Measurements from ENCODE around the gene ELK1.

ELK1 gene

GRCh38 chrX:47648376-47648775 is 2.0 kb downstream of the ELK1 start:
- peak overlapping the region; percentile 77; the same call in 1 of the 2 replicates for H3K4me3 ChIP-seq

DNA sequence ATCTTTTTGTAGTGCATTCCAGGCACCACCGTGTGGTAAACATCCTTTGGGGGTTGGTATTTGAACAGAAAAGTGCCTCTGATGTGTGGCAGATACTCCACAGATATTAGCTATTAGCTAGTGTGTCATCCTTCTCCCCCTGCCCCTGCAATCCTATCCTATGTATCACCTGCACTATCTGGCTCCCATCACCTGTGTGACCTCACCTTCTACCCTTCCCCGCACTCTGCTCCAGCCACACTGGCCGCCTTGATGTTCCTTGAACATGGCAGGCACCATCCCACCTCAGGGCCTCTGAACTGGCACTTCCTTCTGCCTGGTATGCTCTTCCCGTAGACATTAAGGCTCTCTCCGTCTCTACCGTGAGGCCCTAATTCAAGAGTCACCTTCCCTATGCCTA is 3.7 kb downstream of the ELK1 start:
- H3K4me3 ChIP-seq, result no peak overlapping the region
- H4K20me1 ChIP-seq, result peaks cover 60% of the 10 kb centered on the region
- peaks cover 17% of the 10 kb centered on the region for H3K36me3 ChIP-seq
- no peak overlapping the region for H3K9ac ChIP-seq
- no peak overlapping the region for H3K27ac ChIP-seq
- no peak overlapping the region for H3K4me2 ChIP-seq
- TF ChIP-seq Cebpa-rat (IDR thresholded peaks at IDR 0.05), result no peak
- no peaks in the 10 kb centered on the region for H3K9me3 ChIP-seq
- peaks cover 47% of the 10 kb centered on the region for H3K27me3 ChIP-seq
- peaks cover 33% of the 10 kb centered on the region for H3K4me1 ChIP-seq

More at GRCh38 chrX:47648376-47648775, 2.0 kb downstream of the ELK1 start:
- Histone ChIP-seq H3K27me3 (peaks cover 54% of the 10 kb centered on the region), H3K9ac (no peak overlapping the region), H3K4me2 (peak overlapping the region; percentile 85), H3K4me1 (peaks cover 33% of the 10 kb centered on the region), H3K36me3 (peaks cover 13% of the 10 kb centered on the region), H3K9me3 (no peaks in the 10 kb centered on the region), H3K27ac (no peak overlapping the region), H4K20me1 (peaks cover 57% of the 10 kb centered on the region)
- no peak for TF ChIP-seq Cebpa-rat (IDR thresholded peaks at IDR 0.05)

DNA sequence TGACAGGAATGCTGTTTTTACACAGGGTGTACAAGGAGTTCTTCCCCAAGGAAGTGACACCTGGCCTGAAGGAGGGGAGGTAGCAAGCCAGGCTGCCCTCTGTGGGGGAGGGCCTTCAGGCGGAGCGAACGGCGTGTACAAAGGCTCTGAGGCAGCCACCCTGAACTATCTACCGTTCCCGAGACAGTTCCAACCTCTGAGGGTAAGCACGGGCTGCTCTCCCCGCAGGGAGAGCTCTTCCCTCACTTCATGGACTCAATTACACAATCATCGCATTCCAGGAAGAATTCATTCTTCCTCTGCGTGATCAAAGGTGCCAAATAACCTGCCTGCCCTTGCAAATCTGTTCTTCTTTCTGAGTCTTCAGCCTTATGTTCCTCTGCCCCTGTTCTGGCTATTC is 4.8 kb downstream of the ELK1 start:
- H3K9ac ChIP-seq, result no peak overlapping the region
- TF ChIP-seq Cebpa-rat (IDR thresholded peaks at IDR 0.05), result no peak
- H3K9me3 ChIP-seq, result peaks cover 3% of the 10 kb centered on the region
- H3K4me2 ChIP-seq, result no peak overlapping the region
- H3K36me3 ChIP-seq, result peaks cover 28% of the 10 kb centered on the region
- H4K20me1 ChIP-seq, result peaks cover 66% of the 10 kb centered on the region
- H3K27ac ChIP-seq, result no peak overlapping the region
- peaks cover 27% of the 10 kb centered on the region for H3K4me1 ChIP-seq
- no peak overlapping the region for H3K4me3 ChIP-seq
- H3K27me3 ChIP-seq, result peaks cover 47% of the 10 kb centered on the region

DNA sequence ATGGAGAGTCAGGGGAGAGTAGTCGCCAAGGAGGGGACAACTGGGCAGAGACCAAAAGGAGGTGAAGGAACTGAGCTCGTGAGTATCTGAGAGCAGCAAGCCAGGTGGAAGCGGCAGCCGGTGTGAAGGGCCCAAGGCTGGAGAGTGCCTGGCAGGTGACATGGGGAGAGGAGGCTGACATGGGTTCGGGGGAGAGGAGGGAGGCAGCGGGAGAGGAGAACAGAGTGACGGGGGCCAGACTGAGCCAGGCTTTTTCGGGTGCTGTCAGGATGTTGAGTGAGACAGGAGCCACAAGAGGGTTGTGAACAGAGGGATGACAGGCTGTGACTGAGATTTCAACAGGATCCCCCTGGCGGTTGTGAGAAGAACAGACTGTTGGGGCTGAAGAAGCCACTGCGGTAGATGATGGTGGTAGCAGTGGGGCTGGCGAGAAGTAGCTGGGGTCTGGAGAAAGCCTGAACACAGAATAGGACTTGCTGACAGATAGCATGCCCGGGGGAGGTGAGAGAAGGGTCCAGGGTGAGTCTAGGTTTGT is 5.7 kb downstream of the ELK1 start:
- no peak for TF ChIP-seq Cebpa-rat (IDR thresholded peaks at IDR 0.05)
- H4K20me1 ChIP-seq, result peaks cover 66% of the 10 kb centered on the region
- H3K4me3 ChIP-seq, result no peak overlapping the region
- H3K9ac ChIP-seq, result no peak overlapping the region
- no peak overlapping the region for H3K4me2 ChIP-seq
- peaks cover 12% of the 10 kb centered on the region for H3K9me3 ChIP-seq
- peaks cover 27% of the 10 kb centered on the region for H3K4me1 ChIP-seq
- H3K27me3 ChIP-seq, result peaks cover 47% of the 10 kb centered on the region
- H3K36me3 ChIP-seq, result peaks cover 37% of the 10 kb centered on the region
- H3K27ac ChIP-seq, result no peak overlapping the region

DNA sequence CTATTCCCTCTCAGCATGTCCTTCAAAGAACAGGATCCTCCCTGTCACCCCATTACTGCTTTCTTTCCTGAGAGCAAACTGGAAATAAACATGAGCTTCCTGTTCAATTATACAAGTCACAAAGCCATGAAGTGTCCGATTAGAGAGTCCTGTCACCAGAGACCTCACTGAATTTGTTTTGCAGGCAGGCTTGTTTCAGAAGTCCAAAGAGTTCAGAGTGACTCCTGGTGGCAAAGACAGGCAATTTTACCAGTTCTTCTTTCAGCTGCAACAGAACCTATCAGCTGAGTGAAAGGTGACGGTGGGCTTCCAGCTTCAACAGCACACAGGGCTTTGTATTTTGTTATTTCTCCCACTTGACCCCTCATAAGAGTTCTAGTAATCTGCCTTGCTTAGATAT is 6.4 kb downstream of the ELK1 start:
- H3K27ac ChIP-seq, result no peak overlapping the region
- H3K4me1 ChIP-seq, result peaks cover 22% of the 10 kb centered on the region
- no peak overlapping the region for H3K4me3 ChIP-seq
- peaks cover 42% of the 10 kb centered on the region for H3K36me3 ChIP-seq
- H3K4me2 ChIP-seq, result no peak overlapping the region
- H3K9ac ChIP-seq, result no peak overlapping the region
- peaks cover 49% of the 10 kb centered on the region for H3K27me3 ChIP-seq
- peaks cover 60% of the 10 kb centered on the region for H4K20me1 ChIP-seq
- no peak for TF ChIP-seq Cebpa-rat (IDR thresholded peaks at IDR 0.05)
- peaks cover 19% of the 10 kb centered on the region for H3K9me3 ChIP-seq

DNA sequence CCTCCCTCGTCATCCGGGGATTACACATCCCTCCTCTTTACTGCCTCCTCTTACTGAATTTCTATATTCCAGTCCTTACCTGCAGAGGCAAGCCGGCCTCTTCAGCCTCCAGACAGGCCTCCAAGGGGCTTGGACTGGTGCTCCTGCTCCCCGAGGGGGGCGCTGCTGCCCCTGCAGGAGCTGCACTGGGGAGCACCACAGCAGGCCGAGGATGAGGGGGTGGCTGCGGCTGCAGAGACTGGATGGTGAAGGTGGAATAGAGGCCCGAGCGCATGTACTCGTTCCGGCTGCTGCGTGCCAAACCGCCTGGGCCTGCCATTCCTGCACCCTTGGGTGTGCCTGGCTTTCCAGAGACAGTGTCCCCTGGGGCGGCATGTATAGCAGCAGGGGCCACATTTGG is 11.5 kb downstream of the ELK1 start:
- Histone ChIP-seq H3K4me1 (peaks cover 6% of the 10 kb centered on the region; the same call in 1 of the 2 replicates), H3K27ac (no peak overlapping the region), H3K9ac (no peak overlapping the region), H3K9me3 (peaks cover 25% of the 10 kb centered on the region), H4K20me1 (peaks cover 13% of the 10 kb centered on the region), H3K27me3 (peaks cover 53% of the 10 kb centered on the region), H3K4me2 (no peak overlapping the region), H3K36me3 (peaks cover 68% of the 10 kb centered on the region), H3K4me3 (no peak overlapping the region)
- TF ChIP-seq Cebpa-rat (IDR thresholded peaks at IDR 0.05), result no peak

- Histone ChIP-seq H3K4me1 (peaks cover 6% of the 10 kb centered on the region; the same call in 1 of the 2 replicates), H3K27ac (peak overlapping the region; percentile 49; the same call in 1 of the 2 replicates), H3K36me3 (peaks cover 62% of the 10 kb centered on the region), H3K9ac (0 out of 2 replicates have a peak overlapping the region, but pooled peaks have one; percentile 61), H3K4me2 (peak overlapping the region; percentile 56), H4K20me1 (peaks cover 9% of the 10 kb centered on the region; the same call in 1 of the 2 replicates), H3K27me3 (peaks cover 60% of the 10 kb centered on the region), H3K9me3 (peaks cover 25% of the 10 kb centered on the region), H3K4me3 (peak overlapping the region; percentile 64)
- no peak for TF ChIP-seq Cebpa-rat (IDR thresholded peaks at IDR 0.05)
Observed at GRCh38 chrX:47637546-47638195, 12.7 kb downstream of the ELK1 start.

GRCh38 chrX:47634871-47635575 is 15.3 kb downstream of the ELK1 start:
- Histone ChIP-seq H3K36me3 (peaks cover 35% of the 10 kb centered on the region), H3K27me3 (peaks cover 66% of the 10 kb centered on the region), H3K9me3 (peaks cover 17% of the 10 kb centered on the region), H4K20me1 (no peaks in the 10 kb centered on the region), H3K27ac (no peak overlapping the region), H3K9ac (no peak overlapping the region), H3K4me1 (peaks cover 12% of the 10 kb centered on the region), H3K4me3 (no peak overlapping the region), H3K4me2 (no peak overlapping the region)
- TF ChIP-seq Cebpa-rat (IDR thresholded peaks at IDR 0.05), result no peak

GRCh38 chrX:47633689-47634590 is 16.4 kb downstream of the ELK1 start:
- H3K36me3 ChIP-seq, result peaks cover 26% of the 10 kb centered on the region
- no peak overlapping the region for H3K9ac ChIP-seq
- H3K27me3 ChIP-seq, result peaks cover 65% of the 10 kb centered on the region
- no peak overlapping the region for H3K27ac ChIP-seq
- H3K4me3 ChIP-seq, result no peak overlapping the region
- H3K4me2 ChIP-seq, result no peak overlapping the region
- peaks cover 6% of the 10 kb centered on the region for H3K9me3 ChIP-seq
- TF ChIP-seq Cebpa-rat (IDR thresholded peaks at IDR 0.05), result no peak
- no peaks in the 10 kb centered on the region for H4K20me1 ChIP-seq
- H3K4me1 ChIP-seq, result peaks cover 19% of the 10 kb centered on the region
